ENCODE measurements around the gene MTHFR.
A peak's percentile ranks its signal among the peaks of the same experiment; 100 is the strongest.

Gene MTHFR

DNA sequence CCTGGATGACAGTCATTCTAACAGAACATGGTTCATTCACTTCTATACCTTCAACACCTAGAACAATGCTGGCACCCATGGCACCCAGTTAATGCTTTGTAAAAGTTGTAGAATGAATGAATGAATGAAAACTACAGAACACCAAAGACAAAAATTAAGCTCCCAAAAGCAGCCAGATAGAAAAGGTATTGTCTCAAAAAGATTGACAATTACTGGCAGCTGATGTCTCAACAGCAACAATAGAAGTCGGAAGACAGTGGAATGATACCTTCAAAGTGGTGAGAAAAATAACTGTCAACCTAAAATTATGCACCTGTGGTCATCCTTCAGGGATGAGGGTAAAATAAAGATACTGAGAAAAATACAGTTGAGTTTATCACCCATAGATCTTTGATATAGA is 48.7 kb downstream of the MTHFR start:
- Histone ChIP-seq H2BK120ac (ENCODE audit: low read depth, low read length) (no peak overlapping the region), H3K79me2 (ENCODE audit: control insufficient read depth, insufficient read depth, low read length) (no peaks in the 10 kb centered on the region)
- WGBS (ENCODE audit: extremely low coverage, insufficient coverage, low lambda C conversion rate), result no CpG with 5 or more reads among the region's 1 CpG

DNA sequence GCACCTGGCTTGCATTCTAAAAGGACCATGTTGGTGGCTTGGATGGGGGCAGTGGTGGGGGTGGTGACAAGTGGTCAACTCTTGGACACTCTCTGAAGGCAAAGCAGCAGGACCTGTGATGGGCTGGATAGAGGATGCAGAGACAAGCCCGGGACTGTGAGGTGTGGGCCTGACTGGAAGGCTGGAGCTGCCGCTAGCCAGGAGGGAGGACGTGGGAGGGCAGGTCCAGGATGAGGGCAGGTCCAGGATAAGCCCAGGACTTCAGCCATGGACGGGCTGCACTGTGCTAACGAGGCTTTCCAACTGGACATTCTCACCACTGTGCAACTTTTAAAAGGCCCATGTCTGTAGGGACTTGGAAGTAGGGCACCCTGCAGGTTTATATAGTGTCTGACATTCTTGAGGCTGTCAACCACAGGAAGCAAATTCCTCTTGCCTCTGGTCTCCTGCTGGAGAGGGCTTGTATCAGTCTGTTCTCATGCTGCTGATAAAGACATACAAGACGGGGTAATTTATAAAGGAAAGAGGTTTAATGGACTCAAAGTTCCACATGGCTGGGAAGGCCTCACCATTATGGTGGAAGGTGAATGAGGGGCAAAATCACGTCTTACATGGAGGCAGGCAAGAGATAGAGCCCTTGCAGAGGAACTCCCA is 52.1 kb downstream of the MTHFR start:
- no CpG with 5 or more reads among the region's 7 CpGs for whole genome bisulfite sequencing (ENCODE audit: extremely low coverage, insufficient coverage, low lambda C conversion rate)
- H3K79me2 ChIP-seq (ENCODE audit: control insufficient read depth, insufficient read depth, low read length), result no peaks in the 10 kb centered on the region
- no peak overlapping the region for H3K18ac ChIP-seq (ENCODE audit: low read length)
- no peak overlapping the region for H3K27ac ChIP-seq (ENCODE audit: low read depth, low read length)
- no peak overlapping the region for H2BK5ac ChIP-seq (ENCODE audit: low read length)
- no peaks in the 10 kb centered on the region for H3K27me3 ChIP-seq (ENCODE audit: insufficient read depth, low read length, poor library complexity)
- H3K4me1 ChIP-seq (ENCODE audit: control insufficient read depth, low read depth, low read length), result peaks cover 4% of the 10 kb centered on the region
- H3K4me3 ChIP-seq (ENCODE audit: low read length), result no peak overlapping the region
- H2BK15ac ChIP-seq (replicated peaks; ENCODE audit: low read depth), result no peak overlapping the region
- H3K9ac ChIP-seq (ENCODE audit: low read length), result no peak overlapping the region
- H2BK120ac ChIP-seq (ENCODE audit: low read depth, low read length), result no peak overlapping the region
- no peak overlapping the region for H3K4ac ChIP-seq (ENCODE audit: low read depth, low read length)
- H3K79me1 ChIP-seq (ENCODE audit: low read length), result no peaks in the 10 kb centered on the region
- no peak overlapping the region for H3K4me2 ChIP-seq (ENCODE audit: low read length)
- no peak overlapping the region for H2AK5ac ChIP-seq (ENCODE audit: low read length)
- peak; percentile 76 for DNase-seq
- H4K8ac ChIP-seq (ENCODE audit: low read depth, low read length), result no peak overlapping the region
- no peak overlapping the region for H3K23ac ChIP-seq (ENCODE audit: low read length)
- H4K5ac ChIP-seq (ENCODE audit: low read length), result no peak overlapping the region
- no peak overlapping the region for H3K56ac ChIP-seq (ENCODE audit: low read length)
- H3K36me3 ChIP-seq (ENCODE audit: control insufficient read depth, insufficient read depth, low read length), result no peaks in the 10 kb centered on the region

More for the DNA sequence above, 48.7 kb downstream of the MTHFR start:
- Histone ChIP-seq H4K8ac (ENCODE audit: low read depth, low read length) (no peak overlapping the region), H2AK5ac (ENCODE audit: low read length) (no peak overlapping the region), H3K4me1 (ENCODE audit: control insufficient read depth, low read depth, low read length) (peaks cover 4% of the 10 kb centered on the region), H3K4me2 (ENCODE audit: low read length) (no peak overlapping the region), H3K9ac (ENCODE audit: low read length) (no peak overlapping the region), H3K23ac (ENCODE audit: low read length) (no peak overlapping the region), H2BK15ac (replicated peaks; ENCODE audit: low read depth) (no peak overlapping the region), H3K27ac (ENCODE audit: low read depth, low read length) (no peak overlapping the region), H2BK5ac (ENCODE audit: low read length) (no peak overlapping the region), H3K4ac (ENCODE audit: low read depth, low read length) (no peak overlapping the region), H3K56ac (ENCODE audit: low read length) (no peak overlapping the region), H3K4me3 (ENCODE audit: low read length) (no peak overlapping the region), H3K36me3 (ENCODE audit: control insufficient read depth, insufficient read depth, low read length) (no peaks in the 10 kb centered on the region), H4K5ac (ENCODE audit: low read length) (no peak overlapping the region), H3K27me3 (ENCODE audit: insufficient read depth, low read length, poor library complexity) (no peaks in the 10 kb centered on the region), H3K18ac (ENCODE audit: low read length) (no peak overlapping the region), H3K79me1 (ENCODE audit: low read length) (no peaks in the 10 kb centered on the region)
- no peak for DNase-seq

DNA sequence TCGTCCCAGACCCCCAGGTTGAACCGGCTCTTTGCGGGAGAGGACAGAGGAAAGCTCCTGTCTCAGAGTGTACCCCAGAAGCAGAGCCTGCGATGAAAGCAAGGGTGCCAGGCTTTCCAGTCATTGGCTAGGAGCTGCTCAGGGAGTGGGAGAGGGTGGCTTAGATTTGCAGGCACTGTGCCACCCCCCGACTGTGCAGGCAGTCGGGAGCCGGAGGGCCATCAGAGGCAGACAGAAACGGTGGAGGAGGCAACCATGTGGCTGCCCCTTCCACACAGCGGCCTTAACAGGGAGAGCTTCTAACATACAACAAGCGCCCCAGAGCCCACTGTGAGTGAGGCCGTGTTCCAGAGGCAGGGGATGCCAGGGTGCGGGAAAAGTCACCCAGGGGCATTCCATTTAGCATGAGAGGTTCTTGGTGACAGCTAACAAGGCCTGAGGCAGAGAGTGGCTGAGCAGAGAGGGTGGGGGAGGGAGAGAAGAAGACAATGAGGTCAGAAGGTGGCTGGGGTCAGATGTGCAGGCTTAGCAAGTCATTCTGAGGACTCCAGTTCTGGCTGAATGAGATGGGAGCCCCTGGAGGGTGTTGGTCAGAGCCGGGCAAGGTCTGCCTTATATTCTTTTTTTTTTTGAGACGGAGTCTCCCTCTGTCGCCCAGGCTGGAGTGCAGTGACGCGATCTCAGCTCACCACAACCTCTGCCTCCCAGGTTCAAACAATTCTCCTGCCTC is 53.2 kb downstream of the MTHFR start:
- no CpG with 5 or more reads among the region's 17 CpGs for WGBS (ENCODE audit: extremely low coverage, insufficient coverage, low lambda C conversion rate)
- H3K4me3 ChIP-seq (ENCODE audit: low read length), result no peak overlapping the region
- peaks cover 4% of the 10 kb centered on the region for H3K4me1 ChIP-seq (ENCODE audit: control insufficient read depth, low read depth, low read length)
- no peak overlapping the region for H3K27ac ChIP-seq (ENCODE audit: low read depth, low read length)
- H3K23ac ChIP-seq (ENCODE audit: low read length), result peak overlapping the region; percentile 9
- no peak overlapping the region for H2BK5ac ChIP-seq (ENCODE audit: low read length)
- no peak overlapping the region for H4K5ac ChIP-seq (ENCODE audit: low read length)
- H3K9ac ChIP-seq (ENCODE audit: low read length), result no peak overlapping the region
- DNase-seq, result peak; percentile 74
- H3K4me2 ChIP-seq (ENCODE audit: low read length), result no peak overlapping the region
- no peak overlapping the region for H2BK120ac ChIP-seq (ENCODE audit: low read depth, low read length)
- H3K27me3 ChIP-seq (ENCODE audit: insufficient read depth, low read length, poor library complexity), result no peaks in the 10 kb centered on the region
- no peak overlapping the region for H2AK5ac ChIP-seq (ENCODE audit: low read length)
- no peak overlapping the region for H3K18ac ChIP-seq (ENCODE audit: low read length)
- H3K4ac ChIP-seq (ENCODE audit: low read depth, low read length), result no peak overlapping the region
- H2BK15ac ChIP-seq (replicated peaks; ENCODE audit: low read depth), result no peak overlapping the region
- H3K79me1 ChIP-seq (ENCODE audit: low read length), result no peaks in the 10 kb centered on the region
- H3K79me2 ChIP-seq (ENCODE audit: control insufficient read depth, insufficient read depth, low read length), result no peaks in the 10 kb centered on the region
- no peaks in the 10 kb centered on the region for H3K36me3 ChIP-seq (ENCODE audit: control insufficient read depth, insufficient read depth, low read length)
- no peak overlapping the region for H3K56ac ChIP-seq (ENCODE audit: low read length)
- H4K8ac ChIP-seq (ENCODE audit: low read depth, low read length), result no peak overlapping the region

DNA sequence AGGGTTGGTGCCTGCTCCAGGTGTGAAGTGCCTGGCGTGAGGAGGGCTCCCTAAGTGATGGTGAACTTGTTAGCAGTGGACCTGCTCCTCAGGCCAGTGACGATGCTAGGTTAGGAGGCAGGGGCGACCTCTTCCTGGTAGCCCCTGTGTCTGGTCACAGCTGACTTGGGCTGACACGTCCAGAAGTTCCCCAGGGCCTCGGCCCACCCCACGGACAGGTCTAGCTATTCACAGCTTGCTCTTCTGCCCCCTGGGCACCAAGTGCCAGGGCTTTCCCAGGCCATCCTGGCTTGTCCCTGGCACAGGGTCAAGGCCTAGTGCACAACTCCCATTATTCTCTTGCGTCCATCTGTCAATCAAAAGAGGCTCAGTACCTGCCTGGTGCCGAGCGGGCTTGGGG is 54.7 kb downstream of the MTHFR start:
- Histone ChIP-seq H3K27ac (ENCODE audit: low read depth, low read length) (no peak overlapping the region), H3K27me3 (ENCODE audit: insufficient read depth, low read length, poor library complexity) (no peaks in the 10 kb centered on the region), H3K4me1 (ENCODE audit: control insufficient read depth, low read depth, low read length) (peaks cover 4% of the 10 kb centered on the region), H3K23ac (ENCODE audit: low read length) (no peak overlapping the region), H2BK15ac (replicated peaks; ENCODE audit: low read depth) (no peak overlapping the region), H4K8ac (ENCODE audit: low read depth, low read length) (no peak overlapping the region), H2AK5ac (ENCODE audit: low read length) (no peak overlapping the region), H3K79me1 (ENCODE audit: low read length) (no peaks in the 10 kb centered on the region), H4K5ac (ENCODE audit: low read length) (no peak overlapping the region), H3K18ac (ENCODE audit: low read length) (no peak overlapping the region), H3K4me2 (ENCODE audit: low read length) (no peak overlapping the region), H3K4ac (ENCODE audit: low read depth, low read length) (no peak overlapping the region), H3K56ac (ENCODE audit: low read length) (no peak overlapping the region), H2BK5ac (ENCODE audit: low read length) (no peak overlapping the region), H3K79me2 (ENCODE audit: control insufficient read depth, insufficient read depth, low read length) (no peaks in the 10 kb centered on the region), H3K9ac (ENCODE audit: low read length) (no peak overlapping the region), H3K4me3 (ENCODE audit: low read length) (no peak overlapping the region), H2BK120ac (ENCODE audit: low read depth, low read length) (no peak overlapping the region), H3K36me3 (ENCODE audit: control insufficient read depth, insufficient read depth, low read length) (no peaks in the 10 kb centered on the region)
- no peak for DNase-seq
- whole genome bisulfite sequencing (ENCODE audit: extremely low coverage, insufficient coverage, low lambda C conversion rate), result no CpG with 5 or more reads among the region's 9 CpGs

DNA sequence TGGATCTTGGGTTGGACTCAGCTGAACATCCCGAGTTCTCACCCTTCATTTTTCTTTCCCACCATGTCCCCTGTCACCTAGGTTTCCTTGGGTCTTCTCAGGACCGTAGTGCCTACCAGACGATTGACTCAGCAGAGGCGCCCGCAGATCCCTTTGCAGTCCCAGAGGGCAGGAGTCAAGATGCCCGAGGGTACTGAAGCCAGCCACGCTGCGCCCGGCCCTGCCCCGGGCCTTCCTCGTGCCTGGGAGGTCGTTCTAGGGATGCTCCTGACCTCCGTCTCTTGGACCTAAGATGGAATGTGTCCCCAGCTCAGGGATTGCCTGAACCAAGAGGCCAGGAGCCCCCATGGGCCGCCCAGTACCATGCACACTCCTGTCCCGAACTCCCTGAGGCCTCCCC is 55.8 kb downstream of the MTHFR start:
- Histone ChIP-seq H2AK5ac (ENCODE audit: low read length) (no peak overlapping the region), H4K5ac (ENCODE audit: low read length) (no peak overlapping the region), H2BK5ac (ENCODE audit: low read length) (no peak overlapping the region), H3K4me2 (ENCODE audit: low read length) (no peak overlapping the region), H3K4me3 (ENCODE audit: low read length) (no peak overlapping the region), H3K79me2 (ENCODE audit: control insufficient read depth, insufficient read depth, low read length) (no peaks in the 10 kb centered on the region), H3K4me1 (ENCODE audit: control insufficient read depth, low read depth, low read length) (peaks cover 4% of the 10 kb centered on the region), H3K27me3 (ENCODE audit: insufficient read depth, low read length, poor library complexity) (no peaks in the 10 kb centered on the region), H3K4ac (ENCODE audit: low read depth, low read length) (no peak overlapping the region), H3K36me3 (ENCODE audit: control insufficient read depth, insufficient read depth, low read length) (no peaks in the 10 kb centered on the region), H3K27ac (ENCODE audit: low read depth, low read length) (no peak overlapping the region), H3K79me1 (ENCODE audit: low read length) (no peaks in the 10 kb centered on the region), H2BK120ac (ENCODE audit: low read depth, low read length) (no peak overlapping the region), H3K18ac (ENCODE audit: low read length) (no peak overlapping the region), H3K56ac (ENCODE audit: low read length) (no peak overlapping the region), H3K23ac (ENCODE audit: low read length) (no peak overlapping the region), H3K9ac (ENCODE audit: low read length) (no peak overlapping the region), H2BK15ac (replicated peaks; ENCODE audit: low read depth) (no peak overlapping the region), H4K8ac (ENCODE audit: low read depth, low read length) (no peak overlapping the region)
- WGBS (ENCODE audit: extremely low coverage, insufficient coverage, low lambda C conversion rate), result no CpG with 5 or more reads among the region's 15 CpGs
- DNase-seq, result no peak

Measured in mesendoderm (in vitro differentiated cells).